ENCODE measurements around the gene ARTN. TPM values are rescaled to one million over a fixed set of nuclear protein-coding genes. Genes with fewer than 3 reads are reported as not detected.

Gene ARTN, protein sequence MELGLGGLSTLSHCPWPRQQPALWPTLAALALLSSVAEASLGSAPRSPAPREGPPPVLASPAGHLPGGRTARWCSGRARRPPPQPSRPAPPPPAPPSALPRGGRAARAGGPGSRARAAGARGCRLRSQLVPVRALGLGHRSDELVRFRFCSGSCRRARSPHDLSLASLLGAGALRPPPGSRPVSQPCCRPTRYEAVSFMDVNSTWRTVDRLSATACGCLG
- total RNA-seq, result 0.49 TPM

DNA sequence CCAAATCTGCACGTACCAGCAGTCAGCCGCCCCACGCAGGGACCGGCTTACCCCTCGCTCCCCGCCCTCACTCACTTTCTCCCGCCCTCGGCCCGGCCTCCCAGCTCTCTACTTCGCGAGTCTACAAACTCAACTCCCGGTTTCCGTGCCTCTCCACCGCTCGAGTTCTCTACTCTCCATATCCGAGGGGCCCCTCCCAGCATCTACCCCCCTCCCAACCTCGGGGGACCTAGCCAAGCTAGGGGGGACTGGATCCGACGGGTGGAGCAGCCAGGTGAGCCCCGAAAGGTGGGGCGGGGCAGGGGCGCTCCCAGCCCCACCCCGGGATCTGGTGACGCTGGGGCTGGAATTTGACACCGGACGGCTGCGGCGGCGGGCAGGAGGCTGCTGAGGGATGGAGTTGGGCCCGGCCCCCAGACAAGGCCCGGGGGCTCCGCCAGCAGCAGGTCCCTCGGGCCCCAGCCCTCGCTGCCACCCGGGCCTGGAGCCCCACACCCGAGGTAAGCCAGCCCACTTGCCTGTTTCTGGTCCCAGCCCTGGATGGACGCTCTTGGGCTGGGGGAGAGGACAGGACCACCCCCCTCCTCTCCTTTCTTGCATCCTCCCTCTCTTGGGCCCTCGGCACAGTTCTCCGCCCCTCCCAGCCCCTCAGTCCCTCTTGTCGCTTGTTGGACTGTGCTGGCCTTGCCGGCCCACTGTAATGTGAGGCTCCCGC is at the start of gene ARTN:
TSS of gene ARTN (plus strand) at position 416 of the 715 bp plus-strand sequence. CDS start 1,856 bp downstream, outside the sequence.
- DNase-seq, result no peak

DNA sequence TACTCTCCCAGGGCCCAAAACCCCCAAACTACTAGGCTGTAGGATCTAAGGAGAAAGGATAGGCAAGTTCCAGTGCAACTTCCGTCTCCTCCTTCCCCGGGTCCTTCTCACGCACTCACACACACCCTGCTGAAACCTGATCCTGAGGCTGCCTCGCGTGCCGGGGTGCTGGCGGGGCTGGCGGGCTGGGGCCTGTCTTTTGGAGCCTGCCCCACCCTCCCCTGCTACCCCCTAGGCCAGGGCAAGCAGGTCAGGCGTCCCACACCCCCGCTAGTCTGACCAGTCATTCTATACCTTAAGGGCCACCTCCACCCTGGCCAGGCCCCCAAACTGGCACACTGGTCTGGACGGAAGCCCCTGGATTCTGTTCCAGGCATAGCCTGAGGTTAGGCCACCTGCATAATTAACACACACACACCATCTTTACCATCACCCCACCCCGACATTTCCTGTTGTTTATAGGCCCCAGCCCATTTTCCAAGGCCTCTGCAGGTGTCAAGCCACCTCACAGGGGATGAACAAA is 48.3 kb upstream of the ARTN start:
- DNase-seq, result no peak

DNA sequence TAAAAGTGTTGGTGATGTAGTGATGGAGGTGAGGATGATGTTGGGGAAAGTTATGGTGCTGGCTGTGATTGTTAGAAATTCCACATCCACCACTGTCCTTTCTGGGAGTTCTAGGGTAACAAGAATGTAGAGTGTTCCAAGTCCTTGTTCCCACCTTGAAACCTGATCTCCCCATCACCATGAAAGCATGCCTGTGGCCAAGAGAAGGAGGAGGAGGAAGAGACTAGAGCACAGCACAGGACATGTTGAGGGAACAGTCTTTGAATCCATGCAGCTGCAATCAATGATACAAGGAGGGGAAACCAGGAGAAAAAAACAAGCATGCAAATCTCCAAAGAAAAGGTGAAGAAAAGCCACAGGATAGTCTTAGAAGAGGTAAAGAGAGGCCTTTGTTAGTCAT is 45.9 kb upstream of the ARTN start:
- DNase-seq, result no peak

DNA sequence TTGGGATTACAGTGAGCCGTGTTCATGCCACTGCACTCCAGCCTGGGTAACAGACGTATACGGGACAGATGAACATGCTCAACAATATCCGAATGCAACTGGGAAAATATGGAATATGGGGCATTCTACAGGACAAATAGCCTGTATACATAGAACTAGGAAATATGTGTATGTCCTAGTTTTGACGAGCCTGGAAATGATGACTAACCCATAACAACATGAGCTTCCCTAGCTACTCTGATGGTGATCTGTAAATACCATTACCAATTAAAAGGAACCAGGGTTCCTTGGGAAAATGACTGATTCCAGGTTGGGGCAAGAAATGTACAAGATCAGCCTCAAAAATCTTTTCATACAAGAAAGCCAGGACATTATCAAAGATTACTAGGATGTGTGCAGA is 42.8 kb upstream of the ARTN start:
- DNase-seq, result no peak

DNA sequence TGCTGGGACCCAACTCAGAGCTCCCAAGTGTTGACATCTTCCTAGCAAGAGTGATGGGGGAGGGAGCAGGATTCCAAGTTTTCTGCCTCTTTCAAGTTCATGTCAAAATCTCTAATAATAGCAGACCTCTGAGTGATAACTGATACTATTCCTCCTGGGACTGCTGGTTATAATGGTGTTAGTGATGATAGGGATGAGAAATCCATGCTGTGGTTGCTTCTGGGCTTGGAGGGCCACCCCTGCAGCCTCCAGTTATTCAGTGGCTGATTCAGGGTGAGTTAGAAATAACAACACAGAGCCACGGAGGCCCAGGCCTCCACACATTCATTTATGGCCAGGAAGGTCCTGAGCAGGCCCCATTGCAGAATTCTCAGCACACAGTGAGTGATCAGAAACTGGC is 40.6 kb upstream of the ARTN start:
- DNase-seq, result no peak

DNA sequence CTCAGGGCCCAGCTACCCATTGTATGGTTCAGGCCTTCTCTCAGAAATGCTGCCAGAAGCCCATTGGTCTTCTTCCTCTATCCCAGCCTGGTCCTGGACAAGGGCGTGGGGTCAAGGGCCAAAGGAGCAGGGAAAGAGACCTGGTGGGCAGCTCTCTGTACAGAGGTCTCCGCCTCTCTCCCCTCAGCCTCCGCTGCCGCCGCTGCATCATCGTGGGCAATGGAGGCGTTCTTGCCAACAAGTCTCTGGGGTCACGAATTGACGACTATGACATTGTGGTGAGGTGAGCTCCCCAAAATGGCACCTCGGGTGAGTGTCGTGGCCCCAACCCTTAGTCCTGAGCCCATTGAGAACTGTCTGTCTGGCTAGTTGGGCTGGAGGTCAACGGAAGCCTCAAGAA is 34.6 kb upstream of the ARTN start:
- DNase-seq, result no peak

DNA sequence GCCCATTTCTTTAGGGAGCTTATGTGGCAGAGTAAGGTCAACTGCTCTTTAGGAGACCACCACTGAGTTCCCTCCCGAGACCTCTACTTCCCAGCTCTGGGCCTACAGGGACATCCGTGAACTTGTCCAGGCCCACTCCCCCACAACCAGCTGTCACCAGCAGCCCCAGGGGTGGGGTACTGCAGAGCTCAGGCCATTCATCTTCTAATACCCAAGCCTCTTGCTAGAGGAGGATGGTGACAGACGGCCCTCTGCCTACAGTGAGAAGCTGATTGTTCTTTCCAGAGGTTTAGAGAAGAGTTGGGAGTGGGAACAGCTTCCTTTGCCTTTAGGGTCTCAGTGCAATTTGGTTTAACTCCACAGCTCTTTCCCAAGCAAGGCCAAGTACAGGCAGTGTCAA is 33.2 kb upstream of the ARTN start:
- no peak for DNase-seq

DNA sequence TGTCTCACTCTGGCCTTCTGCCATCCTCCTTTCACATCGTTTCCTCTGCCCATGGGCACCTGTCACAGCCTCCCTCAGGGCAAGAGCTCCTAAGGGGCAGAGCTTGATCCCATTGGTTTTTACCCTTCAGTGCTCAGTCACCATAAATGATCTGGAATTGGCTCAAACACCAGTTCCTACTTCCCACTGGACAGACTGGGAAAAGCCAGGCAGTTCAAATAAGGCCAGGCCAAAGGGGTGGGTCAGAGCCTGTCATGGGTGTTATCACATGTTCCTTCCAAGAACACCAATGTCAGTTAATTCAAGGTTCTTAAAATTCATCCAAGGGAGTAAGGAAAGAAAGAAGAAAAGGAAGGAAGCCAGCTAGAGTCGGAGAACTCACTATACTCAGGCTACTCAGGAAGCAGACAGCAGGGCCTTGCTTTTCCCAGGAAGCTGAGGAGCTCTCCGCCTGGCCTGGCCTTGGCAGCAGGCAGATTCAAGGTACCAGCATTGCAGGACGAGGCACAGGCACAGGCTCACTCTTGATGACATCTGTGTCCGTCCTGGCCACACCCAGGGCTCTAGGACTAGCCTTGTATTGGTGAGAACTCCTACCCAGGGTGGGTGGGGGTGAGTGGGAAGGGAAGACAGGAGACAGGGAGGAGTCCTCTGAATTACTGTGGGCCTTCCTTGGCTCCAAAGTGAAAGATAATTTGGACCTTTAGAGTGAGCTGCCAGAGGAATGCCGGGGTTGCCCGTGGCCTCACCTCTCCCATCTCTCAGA is 32.2 kb upstream of the ARTN start:
- no peak for DNase-seq

DNA sequence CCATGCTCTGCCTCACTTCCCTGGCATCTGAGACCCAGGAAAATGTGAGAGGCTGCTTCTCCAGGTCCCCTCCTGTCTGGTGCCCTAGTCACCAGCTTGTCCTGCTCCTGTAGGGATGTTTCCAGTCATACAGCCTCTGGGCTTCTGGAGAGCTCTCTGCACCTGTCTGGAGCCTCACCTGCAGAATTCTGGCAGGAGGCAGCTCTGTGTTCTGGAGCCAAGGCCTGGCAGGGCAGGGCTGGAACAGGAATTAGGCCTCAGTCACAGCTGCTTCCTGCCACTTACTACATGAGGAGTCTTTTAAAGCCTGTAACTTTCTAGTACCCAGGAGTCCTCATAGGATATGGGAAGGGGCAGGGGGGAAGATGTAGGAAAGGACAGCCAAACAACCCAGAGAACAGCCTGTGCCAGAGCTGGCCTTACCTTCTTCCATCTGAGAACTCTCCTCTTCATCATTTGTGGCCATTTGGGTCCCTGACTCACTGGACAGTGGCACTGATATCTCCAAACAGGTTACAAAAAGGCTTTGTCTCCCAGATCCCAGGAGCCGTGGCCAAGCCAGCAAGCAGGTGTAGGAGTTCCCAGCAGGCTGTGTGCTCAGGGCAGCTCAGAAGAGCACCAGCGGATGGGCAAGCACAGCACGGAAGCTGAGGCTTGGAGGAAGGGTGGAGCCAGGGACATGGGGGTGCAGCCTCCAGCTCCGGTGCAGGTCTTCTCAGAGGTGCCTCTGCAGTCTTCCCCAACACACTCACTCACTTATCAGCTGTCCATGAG is 31.4 kb upstream of the ARTN start:
- DNase-seq, result no peak

DNA sequence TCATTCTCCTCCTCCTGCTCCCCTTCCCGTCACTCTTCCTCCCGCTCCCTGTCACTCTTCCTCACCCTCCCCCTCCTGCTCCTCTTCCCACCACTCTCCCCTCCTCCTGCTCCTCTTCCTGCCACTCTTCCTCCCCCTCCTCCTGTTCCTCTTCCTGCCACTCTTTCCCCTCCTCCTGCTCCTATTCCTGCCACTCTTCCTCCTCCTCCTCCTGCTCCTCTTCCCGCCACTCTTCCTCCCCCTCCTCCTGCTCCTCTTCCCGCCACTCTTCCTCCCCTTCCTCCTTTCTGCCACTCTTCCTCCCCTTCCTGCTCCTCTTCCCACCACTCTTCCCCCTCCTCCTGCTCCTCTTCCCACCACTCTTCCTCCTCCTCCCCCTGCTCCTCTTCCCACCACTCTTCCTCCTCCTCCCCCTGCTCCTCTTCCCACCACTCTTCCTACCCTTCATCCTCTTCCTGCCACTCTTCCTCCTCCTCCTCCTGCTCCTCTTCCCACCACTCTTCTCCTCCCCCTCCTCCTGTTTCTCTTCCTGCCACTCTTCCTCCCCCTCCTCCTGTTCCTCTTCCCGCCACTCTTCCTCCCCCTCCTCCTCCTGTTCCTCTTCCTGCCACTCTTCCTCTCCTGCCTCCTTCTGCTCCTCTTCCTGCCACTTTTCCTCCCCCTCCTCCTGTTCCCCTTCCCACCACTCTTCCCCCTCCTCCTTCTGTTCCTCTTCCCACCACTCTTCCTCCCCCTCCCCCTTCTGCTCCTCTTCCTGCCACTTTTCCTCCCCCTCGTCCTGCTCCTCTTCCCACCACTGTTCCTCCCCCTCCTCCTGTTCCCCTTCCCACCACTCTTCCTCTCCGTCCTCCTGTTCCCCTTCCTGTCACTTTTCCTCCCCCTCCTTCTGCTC is 28.7 kb upstream of the ARTN start:
- DNase-seq, result no peak

DNA sequence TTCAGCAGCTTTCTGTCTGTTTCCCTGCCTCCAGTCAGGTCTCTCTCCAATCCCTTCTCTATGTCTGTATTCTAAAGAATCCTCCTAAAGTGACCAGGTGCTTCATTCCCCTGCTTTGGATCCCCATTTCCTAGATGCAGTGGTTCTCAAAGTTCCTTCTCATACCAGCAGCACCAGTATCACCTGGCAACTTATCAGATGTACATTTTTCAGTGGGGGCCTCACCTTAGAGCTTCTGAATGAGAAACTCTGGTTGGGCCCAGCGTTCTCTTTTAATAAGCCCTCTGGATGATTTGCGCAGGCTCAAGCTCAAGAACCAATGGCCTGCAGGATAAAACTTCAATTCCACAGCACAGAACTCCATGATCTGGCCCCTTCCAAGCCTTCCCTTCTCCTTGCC is 25.4 kb upstream of the ARTN start:
- DNase-seq, result no peak

DNA sequence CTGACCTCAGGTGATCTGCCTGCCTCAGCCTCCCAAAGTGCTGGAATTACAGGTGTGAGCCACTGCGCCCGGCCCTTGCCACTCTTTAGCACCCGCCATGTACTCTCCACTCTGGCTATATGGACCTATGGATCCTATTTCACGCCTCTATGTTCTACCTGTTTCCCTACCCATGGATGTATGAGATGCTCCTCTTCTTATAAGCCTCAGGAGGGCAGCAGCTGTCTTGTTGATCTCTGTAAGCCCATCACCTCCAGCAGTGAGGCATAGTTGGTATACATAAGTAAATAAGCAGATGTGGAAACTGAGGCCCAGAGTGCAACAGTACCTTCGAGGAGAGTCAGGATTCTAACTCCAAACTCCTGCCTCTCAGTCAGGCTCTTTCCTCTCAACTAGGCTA is 24.7 kb upstream of the ARTN start:
- DNase-seq, result no peak

DNA sequence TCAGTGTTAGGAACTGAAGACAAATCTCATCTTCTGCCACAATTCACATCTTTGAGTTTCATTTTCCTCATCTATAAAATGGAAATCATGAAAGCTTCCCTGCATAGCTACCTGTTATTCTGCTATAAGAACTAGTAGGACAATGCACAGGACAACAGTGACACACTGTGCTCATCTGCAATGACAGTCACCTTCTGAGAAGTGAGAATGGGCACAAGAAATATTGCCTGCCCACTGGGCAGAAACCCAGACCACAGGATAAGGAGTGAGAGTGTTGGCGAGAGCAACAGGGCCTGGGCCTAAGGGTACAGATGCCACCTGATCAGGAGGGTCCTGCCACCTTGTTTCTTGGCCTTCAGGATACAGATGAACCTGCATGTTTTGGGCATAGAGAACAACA is 23.3 kb upstream of the ARTN start:
- no peak for DNase-seq

DNA sequence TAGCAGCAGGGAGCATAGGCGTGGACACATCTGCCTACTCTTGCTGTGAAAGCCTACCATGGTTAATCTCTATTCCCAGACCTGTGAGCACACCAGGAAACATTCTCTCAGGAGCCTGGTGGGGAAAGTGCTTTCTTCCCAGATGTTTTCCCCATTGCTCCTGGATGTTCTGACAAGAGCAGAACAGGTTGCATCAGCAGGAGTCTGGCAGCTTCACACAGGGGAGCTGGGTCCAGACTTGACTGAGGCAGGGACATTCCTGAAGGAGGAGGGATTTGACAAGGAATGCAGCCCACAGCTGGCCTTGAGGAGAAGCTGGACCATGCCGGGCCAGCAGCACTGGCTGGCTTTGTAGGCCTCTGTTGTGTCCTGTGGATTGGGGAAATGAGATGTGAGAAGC is 21.0 kb upstream of the ARTN start:
- DNase-seq, result no peak

DNA sequence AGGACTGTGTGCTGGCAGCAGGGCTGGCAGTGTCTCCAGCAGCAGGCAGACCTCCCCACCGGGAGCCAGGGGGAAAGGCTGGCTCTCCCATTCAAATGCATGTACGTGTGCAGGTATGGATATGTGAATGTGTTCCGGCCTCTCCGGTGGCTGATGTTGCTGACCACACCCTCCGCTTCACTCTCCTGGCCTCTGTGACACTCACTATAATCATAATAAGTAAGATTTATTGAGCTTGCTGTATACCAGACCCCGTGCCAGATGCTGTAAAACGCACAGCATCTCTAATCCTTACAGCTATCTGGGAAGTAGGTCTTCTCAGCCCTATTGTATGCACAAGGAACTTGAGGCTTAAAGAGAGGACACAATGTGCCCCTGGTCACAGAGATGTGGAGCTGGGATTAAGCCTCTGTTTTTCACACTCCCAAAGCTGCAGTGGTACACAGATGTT is 20.5 kb upstream of the ARTN start:
- DNase-seq, result no peak

DNA sequence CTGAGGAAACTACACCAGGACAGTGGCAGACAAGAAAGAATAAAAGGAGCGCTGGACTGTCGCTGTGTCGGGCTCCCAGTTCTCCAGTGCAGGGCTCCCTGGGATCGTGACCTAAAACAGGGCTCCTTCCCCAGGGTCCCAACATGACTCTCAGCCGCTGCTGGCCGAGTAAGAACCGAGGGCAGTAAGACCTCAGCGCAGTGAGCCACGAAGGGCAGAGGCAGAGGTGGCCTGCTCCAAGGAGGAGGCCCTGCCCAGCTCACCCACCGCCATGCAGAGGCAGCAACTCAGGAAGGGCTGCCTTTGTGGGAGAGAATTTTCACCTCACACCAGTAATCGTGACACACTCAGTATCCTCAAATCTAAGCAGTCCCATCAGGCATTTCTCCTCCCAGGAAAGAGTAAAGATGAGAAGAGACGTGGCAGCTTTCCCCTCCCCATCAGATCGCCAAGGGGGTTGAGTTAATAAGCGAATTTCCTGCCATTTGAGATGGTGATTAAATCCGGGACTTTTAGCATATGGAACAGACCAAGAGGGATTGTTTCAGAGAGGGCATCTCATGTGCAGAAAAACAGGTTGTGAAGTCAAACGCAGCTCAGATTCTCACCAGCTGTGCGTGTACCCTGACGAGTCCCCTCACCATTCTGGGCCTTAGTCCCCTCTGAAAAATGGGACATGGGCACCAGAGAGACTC is 19.8 kb upstream of the ARTN start:
- no peak for DNase-seq

DNA sequence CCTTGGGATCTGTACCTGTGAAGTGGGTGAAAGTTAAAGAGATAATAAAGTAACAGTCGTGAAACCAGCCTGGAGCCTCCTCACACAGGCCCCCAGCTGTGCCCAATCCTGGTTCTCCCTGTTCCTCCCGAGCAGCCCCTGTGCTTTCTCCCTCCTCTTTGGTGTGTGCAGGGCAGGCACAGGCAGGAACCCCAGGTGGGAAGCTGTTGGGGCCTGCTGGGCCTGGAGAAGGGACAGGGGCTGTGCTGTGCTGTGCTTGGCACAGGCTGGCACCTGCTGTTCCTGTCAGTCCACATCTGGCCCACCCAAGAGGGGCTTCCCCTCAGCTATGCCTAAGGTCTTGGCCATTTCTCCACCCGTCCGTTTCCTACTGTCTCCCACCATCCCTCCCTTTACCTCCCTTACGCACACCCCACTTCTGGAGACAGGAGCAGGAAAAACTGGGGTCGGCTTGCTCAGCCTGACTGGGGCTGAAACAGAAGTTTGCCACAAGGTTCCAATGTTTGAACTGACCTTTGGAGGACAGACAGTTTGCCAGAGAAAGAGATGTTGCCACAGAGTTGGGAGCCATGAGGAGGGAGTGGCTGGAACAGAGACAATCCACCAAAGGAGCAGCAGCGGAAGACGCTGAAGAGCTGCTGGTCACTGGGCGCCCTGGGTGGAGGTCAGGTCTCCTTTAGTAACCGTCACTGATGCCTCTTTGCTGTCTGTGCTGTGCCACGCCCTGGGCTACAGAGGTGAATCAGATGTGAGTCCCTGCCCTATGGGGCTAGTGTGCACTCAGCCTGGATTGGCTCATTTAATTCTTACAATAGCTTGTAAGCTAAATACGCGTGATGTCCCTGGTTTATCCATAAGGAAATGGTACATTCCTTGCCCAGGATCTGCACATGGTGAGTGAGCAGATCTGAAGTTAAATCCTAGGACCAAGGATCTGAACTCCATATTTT is 18.8 kb upstream of the ARTN start:
- no peak for DNase-seq

DNA sequence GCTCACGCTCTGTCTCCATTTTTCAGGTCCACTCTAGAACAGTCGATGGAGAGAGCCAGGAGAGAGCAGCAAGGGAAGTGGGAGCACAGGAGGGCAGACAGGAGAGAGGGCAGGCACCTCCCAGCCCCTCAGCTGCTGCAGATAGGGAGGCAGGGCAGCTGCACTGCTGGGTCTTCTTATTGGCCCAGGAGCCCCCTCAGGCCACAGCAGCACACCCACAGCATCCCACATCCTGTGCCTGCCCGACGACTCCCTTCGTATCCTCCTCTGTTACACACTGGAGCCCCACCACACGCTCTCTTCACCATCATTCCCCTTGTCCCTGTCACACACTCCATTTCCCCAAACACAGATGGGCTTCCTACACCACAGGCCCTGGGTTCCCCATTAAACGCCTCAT is 13.7 kb upstream of the ARTN start:
- DNase-seq, result no peak

DNA sequence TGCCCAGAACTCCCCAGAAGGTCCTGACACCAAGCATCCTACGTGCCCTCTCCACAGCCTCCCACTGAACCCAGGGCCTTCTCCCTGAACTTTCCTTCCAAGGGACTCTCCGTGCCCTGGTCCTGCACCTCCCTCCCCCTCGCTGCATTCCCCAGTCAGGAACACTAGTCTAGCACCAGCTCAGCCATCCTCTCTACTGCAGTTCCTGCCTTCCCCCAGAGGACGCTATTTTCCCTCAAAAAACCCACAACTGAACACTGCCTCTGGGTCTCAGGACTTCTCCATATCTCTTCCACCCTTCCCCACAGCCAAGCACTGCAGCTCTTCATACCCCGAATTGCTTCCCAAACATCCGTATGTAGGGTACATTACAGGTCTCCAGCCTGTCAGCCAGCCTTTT is 12.6 kb upstream of the ARTN start:
- DNase-seq, result no peak

DNA sequence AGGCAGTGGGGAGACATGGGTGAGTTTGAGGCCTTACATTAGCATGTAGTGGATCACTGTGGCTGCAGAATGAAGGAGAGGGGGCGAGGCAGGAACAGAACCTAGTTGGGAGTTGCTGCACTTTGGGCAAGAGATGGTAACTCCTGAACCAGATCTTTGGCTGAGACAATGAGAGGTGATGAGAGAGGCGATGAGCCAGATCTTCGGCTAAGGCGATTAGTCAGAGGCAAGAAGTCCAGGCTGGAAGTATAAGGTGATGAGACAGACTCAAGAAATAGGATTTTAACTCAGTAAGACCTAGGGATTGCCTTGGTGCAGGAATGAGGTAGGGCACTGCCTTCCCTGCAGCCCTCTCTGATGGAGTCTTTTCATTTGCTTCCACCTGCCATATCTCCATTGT is 9.1 kb upstream of the ARTN start:
- no peak for DNase-seq
